ENCODE measurements around the gene ZNF91.
A peak's percentile ranks its signal among the peaks of the same experiment; 100 is the strongest.
"Not testable (repeated sequence)": the region's sequence is repeated elsewhere in the genome, so short reads cannot be mapped to it uniquely, and the experiment has no call there.

ZNF91 gene

GRCh38 chr19:23394511-23394910 is 760 bp downstream of the ZNF91 start:
- no peak for DNase-seq

DNA sequence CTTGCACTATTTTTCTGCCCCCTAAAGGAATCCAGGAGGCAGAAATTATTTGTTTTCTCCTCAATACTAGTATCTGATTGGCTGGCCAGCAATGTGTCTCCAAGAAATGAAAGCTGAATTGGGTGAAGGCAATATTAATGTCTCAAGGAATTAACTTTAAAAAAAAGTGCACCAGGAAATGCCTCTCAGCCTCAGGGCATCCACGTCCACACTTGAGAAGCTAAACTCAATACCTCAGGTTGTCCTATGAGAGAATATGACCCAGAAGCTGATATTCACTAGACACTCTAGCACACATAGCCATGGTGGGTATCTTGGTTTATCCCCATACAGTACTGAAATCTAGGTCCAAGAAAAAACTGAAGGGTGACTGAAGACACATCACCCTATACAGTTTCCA is 2.1 kb downstream of the ZNF91 start:
- no peak for DNase-seq

GRCh38 chr19:23391236-23391635 is 4.0 kb downstream of the ZNF91 start:
- no peak for DNase-seq

DNA sequence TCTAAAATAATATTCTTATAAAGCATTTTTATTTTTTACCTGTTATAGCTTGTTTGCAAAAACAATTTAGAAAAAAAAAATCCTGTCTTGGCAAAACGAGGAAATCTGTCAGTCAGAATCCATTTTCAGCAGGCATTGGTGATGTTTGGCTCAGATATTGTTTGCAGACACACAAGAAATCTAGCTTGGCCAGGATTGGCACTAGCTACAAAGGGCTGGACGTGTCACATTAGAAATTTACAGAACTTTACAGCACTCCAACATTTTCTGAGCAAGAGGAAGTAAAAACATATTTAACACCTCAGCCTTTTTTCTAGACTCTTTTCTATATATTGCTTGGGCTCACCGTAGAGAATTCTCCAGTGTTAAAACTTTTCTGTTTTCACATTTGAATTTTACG is 9.9 kb downstream of the ZNF91 start:
- no peak for DNase-seq

GRCh38 chr19:23384858-23385257 is 10.4 kb downstream of the ZNF91 start:
- no peak for DNase-seq

- DNase-seq = no peak
Observed at GRCh38 chr19:23384166-23384565, 11.1 kb downstream of the ZNF91 start.

DNA sequence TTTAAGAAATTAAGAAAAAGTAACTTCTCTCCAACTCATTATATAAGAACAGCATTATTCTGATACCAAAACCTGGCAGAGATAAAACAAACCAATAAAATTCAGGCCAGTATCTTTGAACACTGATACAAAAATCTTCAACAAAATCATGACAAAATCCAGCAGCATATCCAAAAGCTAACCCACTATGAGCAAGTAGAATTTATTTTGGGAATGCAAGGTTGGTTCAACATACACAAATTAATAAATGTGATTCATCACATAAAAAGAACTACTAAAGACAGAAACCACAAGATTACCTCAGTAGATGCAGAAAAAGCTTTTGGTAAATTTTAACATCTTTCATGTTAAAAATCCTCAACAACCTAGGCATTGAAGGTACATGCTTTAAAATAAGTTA is 12.3 kb downstream of the ZNF91 start:
- DNase-seq = no peak

DNA sequence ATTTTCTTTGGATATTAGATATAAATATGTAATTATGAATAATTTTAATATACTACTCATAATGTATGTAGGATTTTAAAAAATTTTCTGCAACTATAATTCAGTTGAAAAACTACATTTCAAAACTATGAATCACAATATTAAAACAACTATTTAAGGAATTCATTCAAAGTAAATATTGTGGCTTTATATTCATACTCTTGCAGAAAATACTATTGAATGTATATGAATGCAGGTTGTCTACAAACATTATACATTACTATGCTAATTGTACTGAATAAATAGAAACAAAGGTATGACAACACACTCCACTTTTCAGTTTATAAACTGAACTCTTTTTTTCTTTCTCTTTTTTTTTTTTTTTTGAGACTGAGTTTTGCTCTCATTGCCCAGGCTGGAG is 14.2 kb downstream of the ZNF91 start:
- DNase-seq = no peak

DNA sequence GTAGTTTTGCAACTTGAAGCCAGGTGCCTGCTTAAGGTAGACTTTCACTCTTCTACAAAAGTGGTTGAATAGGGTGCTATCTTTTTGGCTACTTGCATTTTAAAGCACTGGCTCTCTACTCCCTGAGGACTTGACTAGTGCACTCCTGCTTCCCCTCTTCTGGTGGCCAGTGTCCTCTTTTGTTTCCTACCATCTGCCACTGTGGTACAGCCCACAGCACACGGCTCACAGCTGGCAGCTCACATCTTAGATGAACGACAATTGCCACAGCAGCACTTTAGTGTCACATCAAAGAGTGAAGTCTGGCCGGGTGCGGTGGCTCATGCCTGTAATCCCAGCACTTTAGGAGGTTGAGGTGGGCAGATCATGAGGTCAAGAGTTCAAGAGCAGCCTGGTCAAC is 15.6 kb downstream of the ZNF91 start:
- DNase-seq = not testable (repeated sequence)

DNA sequence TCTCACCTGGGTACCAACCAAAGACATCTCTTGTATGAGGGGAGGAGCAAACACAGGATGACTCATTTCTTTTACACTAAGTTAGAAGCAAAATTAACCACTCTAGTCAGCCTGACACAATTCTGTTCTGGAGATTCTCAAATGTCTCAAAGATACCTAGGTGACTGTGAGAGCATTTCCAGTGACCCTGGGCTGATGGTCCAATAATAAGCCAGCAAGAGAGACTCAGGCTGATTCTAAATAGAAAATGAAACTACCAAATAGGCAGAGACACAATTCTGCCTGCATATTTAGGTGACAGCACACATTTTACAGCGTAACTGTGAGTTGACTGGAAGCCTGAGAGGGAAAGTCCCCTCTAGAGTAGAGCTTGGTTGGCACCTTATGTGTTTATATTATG is 16.3 kb downstream of the ZNF91 start:
- DNase-seq = no peak

DNA sequence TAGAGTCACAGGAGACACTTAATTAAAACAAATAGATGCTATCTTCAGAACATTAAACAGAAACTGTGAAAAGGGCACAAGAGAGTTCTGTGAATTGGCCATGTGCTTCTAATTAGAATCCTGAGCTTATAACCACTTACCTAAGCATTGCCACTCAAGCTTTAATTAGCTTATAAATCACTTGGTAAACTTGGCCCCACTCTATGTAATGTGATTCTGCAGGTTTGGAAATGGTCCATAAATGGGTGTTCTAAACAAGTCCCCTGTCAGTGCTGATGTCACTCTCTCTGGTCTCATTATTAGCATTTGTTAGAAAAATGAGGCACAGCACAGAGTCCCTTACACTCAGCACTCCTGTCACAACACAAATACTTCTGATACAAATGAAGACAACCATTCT is 18.0 kb downstream of the ZNF91 start:
- peak in 1 of 2 experiments; percentile 2 for DNase-seq

- DNase-seq = no peak
Observed at GRCh38 chr19:23366437-23366836, 28.8 kb downstream of the ZNF91 start.

GRCh38 chr19:23366031-23366430 is 29.2 kb downstream of the ZNF91 start:
- not testable (repeated sequence) for DNase-seq

GRCh38 chr19:23365222-23365621 is 30.0 kb downstream of the ZNF91 start:
- DNase-seq = no peak

DNA sequence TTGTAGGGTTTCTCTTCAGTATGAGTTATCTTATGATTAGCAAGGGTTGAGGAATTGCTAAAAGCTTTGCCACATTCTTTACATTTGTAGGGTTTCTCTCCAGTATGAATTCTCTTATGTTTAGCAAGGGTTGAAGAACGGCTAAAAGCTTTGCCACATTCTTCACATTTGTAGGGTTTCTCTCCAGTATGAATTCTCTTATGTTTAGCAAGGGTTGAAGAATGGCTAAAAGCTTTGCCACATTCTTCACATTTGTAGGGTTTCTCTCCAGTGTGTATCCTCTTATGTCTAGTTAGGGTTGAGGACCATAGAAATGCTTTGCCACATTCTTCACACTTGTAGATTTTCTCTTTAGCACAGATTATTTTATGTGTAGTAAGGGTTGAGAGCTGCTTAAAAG is 33.4 kb downstream of the ZNF91 start:
- not testable (repeated sequence) for DNase-seq

DNA sequence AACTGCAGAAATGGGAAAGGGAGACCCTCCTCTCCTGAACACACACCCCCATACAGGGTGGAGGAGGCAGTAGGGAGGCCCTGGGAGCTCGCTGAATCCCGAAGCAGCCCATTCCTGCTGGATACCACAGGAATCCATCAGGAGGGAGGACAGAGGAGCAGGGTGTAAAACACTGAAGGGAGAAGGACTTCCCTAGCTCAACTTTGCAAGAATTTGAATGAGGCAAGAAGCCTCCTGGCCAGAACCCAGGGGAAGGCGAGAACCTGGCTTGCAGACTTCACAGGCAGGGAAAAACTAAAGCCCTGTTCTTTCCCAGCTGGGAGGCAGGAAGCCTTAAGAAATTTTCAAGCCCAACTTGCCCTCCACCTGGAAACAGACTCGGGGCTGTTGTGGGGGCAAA is 43.5 kb downstream of the ZNF91 start:
- DNase-seq = no peak

- no peak for DNase-seq
Observed at GRCh38 chr19:23346696-23347095, 48.6 kb downstream of the ZNF91 start.

DNA sequence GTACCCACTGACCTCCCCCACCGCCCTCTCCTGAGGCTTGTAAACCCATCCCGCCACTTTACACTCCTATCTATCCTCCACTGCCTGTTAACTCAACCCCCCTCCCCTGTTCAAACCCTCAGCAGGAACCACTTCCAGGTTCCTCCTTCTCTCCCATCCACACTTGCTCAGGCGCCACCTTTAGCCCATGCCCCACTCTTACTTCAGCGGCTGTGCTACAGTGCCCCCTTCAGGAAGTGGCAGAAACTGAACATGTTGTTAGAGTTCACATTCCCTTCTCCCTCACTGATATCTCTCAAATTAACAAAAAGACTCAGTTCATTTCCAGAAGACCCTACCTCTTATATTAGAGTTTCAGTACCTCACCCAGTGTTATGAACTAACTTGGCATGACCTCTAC is 49.4 kb downstream of the ZNF91 start:
- no peak for DNase-seq

- peak in 1 of 2 experiments; percentile 20 for DNase-seq
Observed at GRCh38 chr19:23343434-23344010, 51.7 kb downstream of the ZNF91 start.

- DNase-seq = no peak
Observed at GRCh38 chr19:23328211-23328610, 67.1 kb downstream of the ZNF91 start.

- no peak for DNase-seq
Observed at GRCh38 chr19:23321953-23322549, 73.2 kb downstream of the ZNF91 start.

DNA sequence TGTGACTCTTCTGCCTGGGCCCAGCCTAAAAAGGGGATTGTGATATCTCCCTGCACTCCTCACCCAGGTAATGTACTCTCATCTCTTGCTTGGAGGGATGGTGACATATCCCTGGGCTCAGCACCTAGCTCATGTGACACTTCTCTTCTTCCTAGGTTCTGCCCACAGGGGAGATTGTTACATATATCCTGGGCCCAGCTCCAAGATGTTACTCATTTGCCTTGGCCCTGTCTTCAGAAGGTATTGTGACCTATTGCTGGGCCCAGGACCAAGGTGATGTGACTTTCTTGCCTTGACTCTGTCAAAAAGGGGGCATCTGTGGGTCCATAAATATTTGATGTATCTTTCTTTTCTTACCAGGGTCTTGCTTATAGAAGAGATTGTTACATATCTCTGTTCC is 73.9 kb downstream of the ZNF91 start:
- DNase-seq = not testable (repeated sequence)

- DNase-seq = not testable (repeated sequence)
Observed at GRCh38 chr19:23319571-23319970, 75.7 kb downstream of the ZNF91 start.

DNA sequence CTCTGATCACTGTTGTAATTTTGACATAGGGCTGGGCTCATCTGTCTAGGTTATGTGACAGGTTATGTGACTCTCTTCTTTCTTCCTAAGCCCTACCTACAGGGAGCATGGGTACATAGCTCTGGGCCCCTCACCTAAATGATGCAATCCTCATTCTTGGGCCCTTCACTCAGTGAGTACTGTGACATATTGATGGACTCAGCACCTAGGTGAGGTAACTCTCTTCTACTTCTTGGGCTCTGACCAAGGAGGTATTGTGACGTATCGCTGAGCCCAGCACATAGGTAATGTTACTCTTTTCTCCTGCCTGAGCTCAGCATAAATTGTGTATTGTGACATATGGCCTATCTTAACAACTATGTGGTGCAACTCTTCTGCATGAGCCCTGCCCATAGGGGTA is 76.3 kb downstream of the ZNF91 start:
- DNase-seq = not testable (repeated sequence)

DNA sequence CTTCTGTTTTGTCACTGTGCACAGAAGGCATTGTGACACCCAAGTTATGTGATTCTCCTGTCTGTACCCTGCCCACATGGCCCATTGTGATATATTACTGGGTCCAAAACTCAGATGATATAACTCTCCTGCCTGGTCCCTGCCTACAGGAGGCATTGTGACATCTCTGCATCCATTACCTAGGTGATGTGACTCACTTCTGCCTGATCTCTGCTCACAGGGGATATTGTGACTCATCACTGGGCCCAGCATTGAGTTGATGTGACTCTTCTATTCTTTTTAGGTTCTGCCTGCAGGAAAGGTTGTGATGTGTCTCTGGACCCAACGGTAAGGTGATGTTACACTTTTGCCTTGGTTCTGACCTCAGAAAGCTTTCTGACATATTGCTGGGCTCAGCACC is 77.1 kb downstream of the ZNF91 start:
- DNase-seq = no peak
